Liver (tissue), 9 donors: ENCODE data around the gene NDUFS7. TPM values are rescaled to one million over a fixed set of nuclear protein-coding genes. Genes with fewer than 3 reads are reported as not detected.

Experiments used
- DNase-seq: peaks from one replicate; pipeline ENCODE4 v3.0.0-alpha.2; 2017; ENCODE audit warnings: low spot score
- H3K27ac ChIP-seq, 2 donors: one replicate each; pipeline ENCODE4 v1.7.0; 2013; ENCODE audit warnings: inconsistent platforms in 2 of 2, low read length in 2 of 2, control low read depth in 1 of 2, low read depth in 1 of 2, mild to moderate bottlenecking in 1 of 2
- H3K27me3 ChIP-seq, 4 donors: one replicate each; pipeline versions ENCODE4 v1.6.1 to v1.7.0; 2013; ENCODE audit warnings: low read length in 3 of 4, inconsistent platforms in 1 of 4, mild to moderate bottlenecking in 1 of 4, moderate library complexity in 1 of 4; ENCODE audit not compliant: control insufficient read depth in 4 of 4, insufficient read depth in 4 of 4
- H3K36me3 ChIP-seq, 4 donors: one replicate each; pipeline versions ENCODE4 v1.6.1 to v1.7.0; 2013; ENCODE audit warnings: low read length in 3 of 4, mild to moderate bottlenecking in 3 of 4, low read depth in 1 of 4, moderate library complexity in 1 of 4; ENCODE audit not compliant: control insufficient read depth in 4 of 4, insufficient read depth in 3 of 4
- H3K4me1 ChIP-seq, 4 donors: one replicate each; pipeline versions ENCODE4 v1.6.1 to v1.7.0; 2013; ENCODE audit warnings: low read length in 3 of 4, mild to moderate bottlenecking in 3 of 4, moderate library complexity in 1 of 4; ENCODE audit not compliant: control insufficient read depth in 4 of 4, insufficient read depth in 4 of 4
- H3K4me3 ChIP-seq, 3 donors: one replicate each; pipeline versions ENCODE4 v1.6.1 to v1.7.0; 2013; ENCODE audit warnings: low read length in 3 of 3, control low read depth in 1 of 3, low read depth in 1 of 3, mild to moderate bottlenecking in 1 of 3
- H3K9ac ChIP-seq, 2 donors: one replicate each; pipeline ENCODE4 v1.7.0; 2013; ENCODE audit warnings: low read length in 2 of 2, mild to moderate bottlenecking in 2 of 2, moderate library complexity in 2 of 2, control low read depth in 1 of 2, low read depth in 1 of 2
- H3K9me3 ChIP-seq, 4 donors: one replicate each; pipeline versions ENCODE4 v1.6.1 to v1.7.0; 2013; ENCODE audit warnings: low read length in 3 of 4; ENCODE audit not compliant: control insufficient read depth in 4 of 4
- EGR1 ChIP-seq, 2 donors: IDR thresholded peaks; 2 replicates each; pipeline ENCODE4 v1.6.1; 2016 to 2018; ENCODE audit warnings: antibody characterized with exemption in 2 of 2, low read depth in 2 of 2
- FOXA1 ChIP-seq: IDR thresholded peaks from 2 replicates; pipeline ENCODE4 v1.6.1; 2016; ENCODE audit warnings: antibody characterized with exemption
- FOXA2 ChIP-seq: IDR thresholded peaks from 2 replicates; pipeline ENCODE4 v1.6.1; 2016; ENCODE audit warnings: antibody characterized with exemption
- JUND ChIP-seq, 2 donors: IDR thresholded peaks; 2 replicates each; pipeline ENCODE4 v1.6.1; 2016; ENCODE audit warnings: antibody characterized with exemption in 2 of 2
- NR2F2 ChIP-seq: IDR thresholded peaks from 2 replicates; pipeline ENCODE4 v1.6.1; 2016; ENCODE audit warnings: antibody characterized with exemption
- RAD21 ChIP-seq, 2 donors: IDR thresholded peaks; 2 replicates each; pipeline ENCODE4 v1.6.1; 2016; ENCODE audit warnings: antibody characterized with exemption in 2 of 2, mild to moderate bottlenecking in 2 of 2
- RXRA ChIP-seq, 2 donors: IDR thresholded peaks; 2 replicates each; pipeline ENCODE4 v1.6.1; 2017 to 2018; ENCODE audit warnings: antibody characterized with exemption in 2 of 2, mild to moderate bottlenecking in 1 of 2
- SP1 ChIP-seq: IDR thresholded peaks from 2 replicates; pipeline ENCODE4 v1.6.1; 2018; ENCODE audit warnings: antibody characterized with exemption, mild to moderate bottlenecking
- TAF1 ChIP-seq: conservative IDR thresholded peaks from 2 replicates; pipeline ENCODE4 v1.6.1; 2016; ENCODE audit warnings: antibody characterized with exemption, mild to moderate bottlenecking
- YY1 ChIP-seq: IDR thresholded peaks from 2 replicates; pipeline ENCODE4 v1.6.1; 2016; ENCODE audit warnings: antibody characterized with exemption, mild to moderate bottlenecking
- WGBS: extraction: QIAGEN DNeasy Blood & Tissue Kit; methylation state at CpG from one replicate; pipeline ENCODE4 v1.1.7; 2013; 5-methylcytosine and 5-hydroxymethylcytosine counted together
- polyA plus RNA-seq, 2 donors: library from polyadenylated mRNA; stranded (reverse) in 1 of 2; unstranded in 1 of 2; fragments of 200-250 nt in 1 of 2; fragments of >200 nt in 1 of 2; fragmentation: Nextera tagmentation in 1 of 2; extraction: Ambion mirVana in 1 of 2; gene quantifications; one replicate each; pipeline versions ENCODE4 v1.2.1 to v1.2.3, GENCODE V29; 2013 to 2015
- total RNA-seq, 2 donors: library from RNA; depleted of rRNA; stranded (reverse); fragments of >200 nt; gene quantifications; one replicate each; pipeline ENCODE4 v1.2.3, GENCODE V29; 2014
- TF ChIP-seq, protein P1 (sequence below): IDR thresholded peaks from 2 replicates; pipeline ENCODE4 v1.6.1; 2016; ENCODE audit warnings: antibody characterized with exemption
- TF ChIP-seq, protein P2 (sequence below): IDR thresholded peaks from 2 replicates; pipeline ENCODE4 v1.6.1; 2016; ENCODE audit warnings: antibody characterized with exemption
- TF ChIP-seq, protein P3 (sequence below): IDR thresholded peaks from 2 replicates; pipeline ENCODE4 v1.6.1; 2016; ENCODE audit warnings: antibody characterized with exemption, mild to moderate bottlenecking
- TF ChIP-seq, protein P4 (sequence below): IDR thresholded peaks from 2 replicates; pipeline ENCODE4 v1.6.1; 2016; ENCODE audit warnings: antibody characterized with exemption
- TF ChIP-seq, protein P5 (sequence below): fragments of 150-350 bp; IDR thresholded peaks from 2 replicates; pipeline ENCODE4 v1.5.1; 2017; ENCODE audit warnings: improper control_type of control experiment, low read depth, low read length; ENCODE audit not compliant: missing input control
- donor health status: healthy.
- donor health status: healthy.
- donor health status: healthy.
- donor health status: healthy.
- donor health status: healthy.

Gene NDUFS7
- total and polyA plus RNA-seq, 4 donors = 54.4 to 185 (median 128) TPM

DNA sequence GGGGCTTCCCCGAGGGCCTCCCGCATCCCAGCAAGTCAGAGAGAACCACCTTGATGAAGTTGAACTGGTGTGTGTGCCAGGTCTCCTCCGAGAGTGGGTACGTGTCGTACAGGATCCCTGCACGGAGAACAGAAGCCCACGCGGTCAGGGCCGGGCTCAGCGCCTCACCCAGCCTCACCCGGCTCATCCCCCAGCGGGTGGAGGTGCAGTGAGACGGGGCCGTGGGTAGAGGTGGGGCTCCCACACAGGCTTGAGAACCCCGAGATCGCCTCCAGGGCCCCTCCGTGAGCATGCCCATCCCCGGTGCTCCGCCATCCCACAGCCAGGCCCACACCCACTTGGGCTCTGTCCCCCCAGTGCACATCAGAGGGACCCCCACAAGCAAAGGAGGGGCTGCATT lies 15.4 kb downstream of the NDUFS7 start:
- no peaks in the 10 kb centered on the region for H3K9me3 ChIP-seq
- WGBS = 87% methylated on average over 19 of the region's 19 CpGs

DNA sequence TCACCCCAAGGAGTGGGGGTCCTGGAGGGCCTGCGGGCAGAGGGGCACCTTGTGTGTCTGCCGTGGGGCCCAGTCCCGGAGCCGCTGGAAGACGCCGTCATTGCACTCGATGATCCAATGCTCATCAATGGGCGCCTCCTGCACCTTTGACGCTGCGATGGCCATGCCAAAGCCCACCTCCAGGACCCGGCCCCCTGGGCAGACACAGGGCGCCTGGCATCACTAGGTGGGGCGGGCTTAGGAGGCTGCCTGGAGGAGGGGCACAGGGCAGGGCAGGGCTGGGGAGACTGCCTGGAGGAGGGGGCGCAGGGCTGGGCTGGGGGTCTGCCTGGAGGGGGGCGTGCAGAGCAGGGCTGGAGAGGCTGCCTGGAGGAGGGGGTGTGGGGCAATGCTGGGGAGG lies 16.0 kb downstream of the NDUFS7 start:
- peak overlapping the region in 2 of 3 donors; percentile 69 to 94 for H3K4me3 ChIP-seq
- H3K4me1 ChIP-seq = peaks cover 29 to 62% (median 47%) of the 10 kb centered on the region in 4 donors
- no peak for TF ChIP-seq EGR1 (IDR thresholded peaks at IDR 0.05; ENCODE audit: low read depth in 2 of 2)
- no peak for TF ChIP-seq RAD21 (IDR thresholded peaks at IDR 0.05)
- no peak for TF ChIP-seq JUND (IDR thresholded peaks at IDR 0.05)
- no peak for TF ChIP-seq TAF1
- TF ChIP-seq, protein P1, sequence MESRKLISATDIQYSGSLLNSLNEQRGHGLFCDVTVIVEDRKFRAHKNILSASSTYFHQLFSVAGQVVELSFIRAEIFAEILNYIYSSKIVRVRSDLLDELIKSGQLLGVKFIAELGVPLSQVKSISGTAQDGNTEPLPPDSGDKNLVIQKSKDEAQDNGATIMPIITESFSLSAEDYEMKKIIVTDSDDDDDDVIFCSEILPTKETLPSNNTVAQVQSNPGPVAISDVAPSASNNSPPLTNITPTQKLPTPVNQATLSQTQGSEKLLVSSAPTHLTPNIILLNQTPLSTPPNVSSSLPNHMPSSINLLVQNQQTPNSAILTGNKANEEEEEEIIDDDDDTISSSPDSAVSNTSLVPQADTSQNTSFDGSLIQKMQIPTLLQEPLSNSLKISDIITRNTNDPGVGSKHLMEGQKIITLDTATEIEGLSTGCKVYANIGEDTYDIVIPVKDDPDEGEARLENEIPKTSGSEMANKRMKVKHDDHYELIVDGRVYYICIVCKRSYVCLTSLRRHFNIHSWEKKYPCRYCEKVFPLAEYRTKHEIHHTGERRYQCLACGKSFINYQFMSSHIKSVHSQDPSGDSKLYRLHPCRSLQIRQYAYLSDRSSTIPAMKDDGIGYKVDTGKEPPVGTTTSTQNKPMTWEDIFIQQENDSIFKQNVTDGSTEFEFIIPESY = no peak
- no peak for TF ChIP-seq YY1
- TF ChIP-seq, protein P2, sequence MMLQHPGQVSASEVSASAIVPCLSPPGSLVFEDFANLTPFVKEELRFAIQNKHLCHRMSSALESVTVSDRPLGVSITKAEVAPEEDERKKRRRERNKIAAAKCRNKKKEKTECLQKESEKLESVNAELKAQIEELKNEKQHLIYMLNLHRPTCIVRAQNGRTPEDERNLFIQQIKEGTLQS = no peak
- TF ChIP-seq, protein P3, sequence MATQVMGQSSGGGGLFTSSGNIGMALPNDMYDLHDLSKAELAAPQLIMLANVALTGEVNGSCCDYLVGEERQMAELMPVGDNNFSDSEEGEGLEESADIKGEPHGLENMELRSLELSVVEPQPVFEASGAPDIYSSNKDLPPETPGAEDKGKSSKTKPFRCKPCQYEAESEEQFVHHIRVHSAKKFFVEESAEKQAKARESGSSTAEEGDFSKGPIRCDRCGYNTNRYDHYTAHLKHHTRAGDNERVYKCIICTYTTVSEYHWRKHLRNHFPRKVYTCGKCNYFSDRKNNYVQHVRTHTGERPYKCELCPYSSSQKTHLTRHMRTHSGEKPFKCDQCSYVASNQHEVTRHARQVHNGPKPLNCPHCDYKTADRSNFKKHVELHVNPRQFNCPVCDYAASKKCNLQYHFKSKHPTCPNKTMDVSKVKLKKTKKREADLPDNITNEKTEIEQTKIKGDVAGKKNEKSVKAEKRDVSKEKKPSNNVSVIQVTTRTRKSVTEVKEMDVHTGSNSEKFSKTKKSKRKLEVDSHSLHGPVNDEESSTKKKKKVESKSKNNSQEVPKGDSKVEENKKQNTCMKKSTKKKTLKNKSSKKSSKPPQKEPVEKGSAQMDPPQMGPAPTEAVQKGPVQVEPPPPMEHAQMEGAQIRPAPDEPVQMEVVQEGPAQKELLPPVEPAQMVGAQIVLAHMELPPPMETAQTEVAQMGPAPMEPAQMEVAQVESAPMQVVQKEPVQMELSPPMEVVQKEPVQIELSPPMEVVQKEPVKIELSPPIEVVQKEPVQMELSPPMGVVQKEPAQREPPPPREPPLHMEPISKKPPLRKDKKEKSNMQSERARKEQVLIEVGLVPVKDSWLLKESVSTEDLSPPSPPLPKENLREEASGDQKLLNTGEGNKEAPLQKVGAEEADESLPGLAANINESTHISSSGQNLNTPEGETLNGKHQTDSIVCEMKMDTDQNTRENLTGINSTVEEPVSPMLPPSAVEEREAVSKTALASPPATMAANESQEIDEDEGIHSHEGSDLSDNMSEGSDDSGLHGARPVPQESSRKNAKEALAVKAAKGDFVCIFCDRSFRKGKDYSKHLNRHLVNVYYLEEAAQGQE = no peak
- no peak for TF ChIP-seq SP1
- no peak for TF ChIP-seq RXRA (IDR thresholded peaks at IDR 0.05)
- no peak for TF ChIP-seq NR2F2
- TF ChIP-seq FOXA1 = no peak

More for the DNA sequence above, 15.4 kb downstream of the NDUFS7 start:
- H3K9ac ChIP-seq = no peak overlapping the region
- H3K4me3 ChIP-seq = no peak overlapping the region
- TF ChIP-seq YY1 (no peak), FOXA1 (no peak), NR2F2 (no peak), RXRA (IDR thresholded peaks at IDR 0.05) (no peak), RAD21 (IDR thresholded peaks at IDR 0.05) (no peak), EGR1 (IDR thresholded peaks at IDR 0.05; ENCODE audit: low read depth in 2 of 2) (no peak), SP1 (no peak), FOXA2 (no peak)
- TF ChIP-seq, protein P4, sequence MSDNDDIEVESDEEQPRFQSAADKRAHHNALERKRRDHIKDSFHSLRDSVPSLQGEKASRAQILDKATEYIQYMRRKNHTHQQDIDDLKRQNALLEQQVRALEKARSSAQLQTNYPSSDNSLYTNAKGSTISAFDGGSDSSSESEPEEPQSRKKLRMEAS = no peak
- TF ChIP-seq, protein P2 = no peak
- TF ChIP-seq, protein P3 = no peak
- TF ChIP-seq, protein P5, sequence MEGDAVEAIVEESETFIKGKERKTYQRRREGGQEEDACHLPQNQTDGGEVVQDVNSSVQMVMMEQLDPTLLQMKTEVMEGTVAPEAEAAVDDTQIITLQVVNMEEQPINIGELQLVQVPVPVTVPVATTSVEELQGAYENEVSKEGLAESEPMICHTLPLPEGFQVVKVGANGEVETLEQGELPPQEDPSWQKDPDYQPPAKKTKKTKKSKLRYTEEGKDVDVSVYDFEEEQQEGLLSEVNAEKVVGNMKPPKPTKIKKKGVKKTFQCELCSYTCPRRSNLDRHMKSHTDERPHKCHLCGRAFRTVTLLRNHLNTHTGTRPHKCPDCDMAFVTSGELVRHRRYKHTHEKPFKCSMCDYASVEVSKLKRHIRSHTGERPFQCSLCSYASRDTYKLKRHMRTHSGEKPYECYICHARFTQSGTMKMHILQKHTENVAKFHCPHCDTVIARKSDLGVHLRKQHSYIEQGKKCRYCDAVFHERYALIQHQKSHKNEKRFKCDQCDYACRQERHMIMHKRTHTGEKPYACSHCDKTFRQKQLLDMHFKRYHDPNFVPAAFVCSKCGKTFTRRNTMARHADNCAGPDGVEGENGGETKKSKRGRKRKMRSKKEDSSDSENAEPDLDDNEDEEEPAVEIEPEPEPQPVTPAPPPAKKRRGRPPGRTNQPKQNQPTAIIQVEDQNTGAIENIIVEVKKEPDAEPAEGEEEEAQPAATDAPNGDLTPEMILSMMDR = no peak
- H3K27ac ChIP-seq = peak overlapping the region; percentile 73 to 93
- H3K36me3 ChIP-seq = peaks cover 0 to 6% (median 2%) of the 10 kb centered on the region in 4 donors
- H3K27me3 ChIP-seq = no peaks in the 10 kb centered on the region
- no peak for DNase-seq
- H3K4me1 ChIP-seq = peaks cover 29 to 67% (median 50%) of the 10 kb centered on the region in 4 donors

More for the DNA sequence above, 16.0 kb downstream of the NDUFS7 start:
- Histone ChIP-seq H3K27ac (peak overlapping the region; percentile 73 to 93), H3K9ac (no peak overlapping the region), H3K9me3 (no peaks in the 10 kb centered on the region), H3K27me3 (no peaks in the 10 kb centered on the region), H3K36me3 (peaks cover 0 to 6% (median 2%) of the 10 kb centered on the region in 4 donors)
- no peak for DNase-seq
- 70% methylated on average over 15 of the region's 15 CpGs for WGBS
